Osteoblast (primary cell): ENCODE measurements around the gene PRF1. TPM values are rescaled to one million over a fixed set of nuclear protein-coding genes. Genes with fewer than 3 reads are reported as not detected.

Experiments used
- DNase-seq: peaks from one replicate; pipeline ENCODE4 v3.0.0; 2011; ENCODE audit warnings: low spot score, mixed read lengths; ENCODE audit not compliant: insufficient read length; ENCODE audit errors: missing footprints
- H2AFZ ChIP-seq: 2 replicates; pipeline ENCODE4 v1.6.0; 2011; ENCODE audit warnings: mild to moderate bottlenecking, low read length
- H3K27ac ChIP-seq: 2 replicates; pipeline ENCODE4 v1.5.1; 2011; ENCODE audit warnings: mild to moderate bottlenecking, low read depth, low read length, moderate library complexity
- H3K27me3 ChIP-seq: 2 replicates; pipeline ENCODE4 v1.6.0; 2012; ENCODE audit warnings: mild to moderate bottlenecking, control low read depth, inconsistent platforms, low read length, moderate library complexity; ENCODE audit not compliant: insufficient read depth
- H3K36me3 ChIP-seq: 2 replicates; pipeline ENCODE4 v1.5.1; 2011; ENCODE audit warnings: mild to moderate bottlenecking, low read length, control low read depth, moderate library complexity; ENCODE audit not compliant: insufficient read depth
- H3K4me1 ChIP-seq: 2 replicates; pipeline ENCODE4 v1.5.1; 2011; ENCODE audit warnings: mild to moderate bottlenecking, low read length, control low read depth, moderate library complexity; ENCODE audit not compliant: insufficient read depth
- H3K4me2 ChIP-seq: 2 replicates; pipeline ENCODE4 v1.6.0; 2011; ENCODE audit warnings: mild to moderate bottlenecking, low read length; ENCODE audit not compliant: insufficient read depth
- H3K4me3 ChIP-seq: fragments of 200-600 bp; sonication (generic); 3 replicates; pipeline ENCODE4 v1.5.1; 2012; ENCODE audit warnings: mild to moderate bottlenecking, low read length, inconsistent platforms; ENCODE audit not compliant: insufficient read depth
- H3K79me2 ChIP-seq: 2 replicates; pipeline ENCODE4 v1.6.0; 2012; ENCODE audit warnings: mild to moderate bottlenecking, low read length, control low read depth, inconsistent platforms; ENCODE audit not compliant: insufficient read depth
- H3K9me3 ChIP-seq: 2 replicates; pipeline ENCODE4 v1.5.1; 2011; ENCODE audit warnings: low read depth, low read length, control low read depth
- H4K20me1 ChIP-seq: 2 replicates; pipeline ENCODE4 v1.6.0; 2012; ENCODE audit warnings: mild to moderate bottlenecking, low read length, control low read depth; ENCODE audit not compliant: insufficient read depth
- total RNA-seq: library from RNA; depleted of rRNA; stranded (reverse); fragments of >200 nt; gene quantifications from 2 replicates; pipeline ENCODE4 v1.2.3, GENCODE V29; 2012
- TF ChIP-seq, protein P1 (sequence below): IDR thresholded peaks from 2 replicates; pipeline ENCODE4 v1.5.1; 2011; ENCODE audit warnings: mild to moderate bottlenecking, low read depth, low read length, moderate library complexity; ENCODE audit errors: extremely low read depth

PRF1 gene
- total RNA-seq, 1 donor: not detected

- no peak overlapping the region for H3K27ac ChIP-seq
- TF ChIP-seq, protein P1, sequence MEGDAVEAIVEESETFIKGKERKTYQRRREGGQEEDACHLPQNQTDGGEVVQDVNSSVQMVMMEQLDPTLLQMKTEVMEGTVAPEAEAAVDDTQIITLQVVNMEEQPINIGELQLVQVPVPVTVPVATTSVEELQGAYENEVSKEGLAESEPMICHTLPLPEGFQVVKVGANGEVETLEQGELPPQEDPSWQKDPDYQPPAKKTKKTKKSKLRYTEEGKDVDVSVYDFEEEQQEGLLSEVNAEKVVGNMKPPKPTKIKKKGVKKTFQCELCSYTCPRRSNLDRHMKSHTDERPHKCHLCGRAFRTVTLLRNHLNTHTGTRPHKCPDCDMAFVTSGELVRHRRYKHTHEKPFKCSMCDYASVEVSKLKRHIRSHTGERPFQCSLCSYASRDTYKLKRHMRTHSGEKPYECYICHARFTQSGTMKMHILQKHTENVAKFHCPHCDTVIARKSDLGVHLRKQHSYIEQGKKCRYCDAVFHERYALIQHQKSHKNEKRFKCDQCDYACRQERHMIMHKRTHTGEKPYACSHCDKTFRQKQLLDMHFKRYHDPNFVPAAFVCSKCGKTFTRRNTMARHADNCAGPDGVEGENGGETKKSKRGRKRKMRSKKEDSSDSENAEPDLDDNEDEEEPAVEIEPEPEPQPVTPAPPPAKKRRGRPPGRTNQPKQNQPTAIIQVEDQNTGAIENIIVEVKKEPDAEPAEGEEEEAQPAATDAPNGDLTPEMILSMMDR: no peak
- DNase-seq: peak; percentile 53
Observed at GRCh38 chr10:70558295-70558694, 44.2 kb downstream of the PRF1 start.

DNA sequence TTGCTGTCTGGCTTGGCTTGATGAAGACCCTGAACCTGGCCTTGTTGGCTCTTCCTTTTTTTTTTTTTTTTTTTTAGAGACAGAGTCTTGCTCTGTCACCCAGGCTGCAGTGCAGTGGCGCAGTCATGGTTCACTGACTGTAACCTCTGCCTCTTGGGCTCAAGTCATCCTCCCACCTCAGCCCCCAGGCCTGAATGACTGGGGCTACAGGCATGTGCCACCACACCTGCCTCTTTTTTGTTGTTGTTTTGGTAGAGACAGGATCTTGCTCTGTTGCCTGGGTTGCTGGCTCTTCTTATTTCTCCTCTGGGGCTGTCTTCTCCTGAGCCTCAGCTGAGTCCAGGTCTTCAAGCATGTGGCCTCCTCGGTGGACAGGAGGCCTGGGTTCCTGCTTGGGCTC, 44.7 kb downstream of the PRF1 start:
- no peaks in the 10 kb centered on the region for H3K9me3 ChIP-seq
- no peak overlapping the region for H3K27ac ChIP-seq
- H3K36me3 ChIP-seq: no peaks in the 10 kb centered on the region
- H2AFZ ChIP-seq: no peak overlapping the region
- H3K4me2 ChIP-seq: no peak overlapping the region
- no peaks in the 10 kb centered on the region for H3K27me3 ChIP-seq
- TF ChIP-seq, protein P1: no peak
- no peak for DNase-seq
- peaks cover 4% of the 10 kb centered on the region for H3K4me1 ChIP-seq
- no peak overlapping the region for H3K4me3 ChIP-seq
- no peaks in the 10 kb centered on the region for H4K20me1 ChIP-seq
- no peaks in the 10 kb centered on the region for H3K79me2 ChIP-seq

More at GRCh38 chr10:70558295-70558694, 44.2 kb downstream of the PRF1 start:
- no peaks in the 10 kb centered on the region for H3K27me3 ChIP-seq
- no peak overlapping the region for H3K4me2 ChIP-seq
- no peaks in the 10 kb centered on the region for H3K9me3 ChIP-seq
- H3K36me3 ChIP-seq: no peaks in the 10 kb centered on the region
- no peak overlapping the region for H2AFZ ChIP-seq
- H3K4me3 ChIP-seq: no peak overlapping the region
- H3K79me2 ChIP-seq: no peaks in the 10 kb centered on the region
- H3K4me1 ChIP-seq: peaks cover 4% of the 10 kb centered on the region
- H4K20me1 ChIP-seq: no peaks in the 10 kb centered on the region

DNA sequence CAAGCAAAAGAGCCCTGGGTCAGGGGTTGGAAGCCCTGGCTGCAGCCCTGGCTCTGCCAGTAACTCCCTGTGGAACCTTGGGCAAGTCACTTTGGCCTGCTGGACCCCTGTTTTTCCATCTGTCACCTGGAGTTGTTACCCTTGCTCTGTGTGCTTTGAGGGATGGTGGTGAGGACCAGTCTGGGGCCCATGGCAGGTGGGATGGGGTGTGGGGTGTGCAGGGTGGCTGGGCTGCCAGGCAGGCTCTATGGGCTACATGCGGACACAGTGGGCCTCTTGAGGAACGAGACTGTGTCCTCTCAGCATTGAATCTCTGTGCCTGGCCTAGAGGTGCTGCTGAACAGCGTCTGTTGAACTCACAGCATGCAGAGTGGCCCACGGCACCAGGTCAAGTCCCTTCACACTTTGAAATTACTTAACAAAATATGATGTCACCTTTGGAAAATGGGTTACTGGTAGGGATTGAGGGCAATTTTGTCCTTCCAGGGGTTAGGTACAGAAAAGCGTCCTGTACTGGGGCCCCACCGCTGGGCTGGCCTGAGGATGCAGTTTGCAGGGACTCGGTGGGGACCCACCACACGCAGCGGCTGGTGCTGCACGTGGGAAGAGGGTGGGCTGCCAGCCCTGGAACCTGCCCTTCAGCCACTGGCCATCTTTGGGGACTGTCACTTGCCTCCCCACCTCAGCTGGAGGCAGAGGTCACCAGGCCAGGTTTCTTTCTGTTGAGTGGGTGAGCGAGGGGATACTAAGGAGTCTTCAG, 45.3 kb downstream of the PRF1 start:
- TF ChIP-seq, protein P1: no peak
- no peaks in the 10 kb centered on the region for H4K20me1 ChIP-seq
- H3K4me2 ChIP-seq: no peak overlapping the region
- H2AFZ ChIP-seq: no peak overlapping the region
- no peak overlapping the region for H3K27ac ChIP-seq
- no peak overlapping the region for H3K4me3 ChIP-seq
- no peaks in the 10 kb centered on the region for H3K36me3 ChIP-seq
- DNase-seq: peak; percentile 60
- no peaks in the 10 kb centered on the region for H3K79me2 ChIP-seq
- H3K4me1 ChIP-seq: peaks cover 9% of the 10 kb centered on the region
- H3K9me3 ChIP-seq: no peaks in the 10 kb centered on the region
- no peaks in the 10 kb centered on the region for H3K27me3 ChIP-seq

DNA sequence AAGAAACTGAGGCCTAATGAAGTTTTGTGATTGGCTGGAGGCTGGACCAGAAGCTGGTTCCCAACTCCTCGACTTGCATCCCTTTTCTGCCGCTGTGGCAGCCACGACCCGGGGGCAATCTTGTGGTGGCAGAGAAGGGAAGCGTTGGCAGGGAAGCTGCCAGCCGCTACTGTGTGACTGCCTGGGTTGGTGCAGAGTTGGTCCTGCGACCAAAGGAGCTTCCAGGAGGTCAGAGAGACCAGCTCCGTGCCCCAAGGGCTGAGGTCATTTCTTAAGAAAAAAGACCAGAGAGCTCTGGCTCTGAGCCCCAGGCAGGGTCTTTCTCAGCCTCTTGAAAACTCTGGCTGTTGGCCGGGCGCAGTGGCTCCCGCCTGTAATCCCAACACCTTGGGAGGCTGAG, 47.2 kb downstream of the PRF1 start:
- Histone ChIP-seq H3K4me3 (no peak overlapping the region), H3K4me2 (no peak overlapping the region), H3K9me3 (no peaks in the 10 kb centered on the region), H3K4me1 (peaks cover 21% of the 10 kb centered on the region), H3K27ac (no peak overlapping the region), H3K79me2 (no peaks in the 10 kb centered on the region), H4K20me1 (no peaks in the 10 kb centered on the region), H3K27me3 (no peaks in the 10 kb centered on the region), H3K36me3 (no peaks in the 10 kb centered on the region), H2AFZ (no peak overlapping the region)
- TF ChIP-seq, protein P1: no peak
- DNase-seq: peak; percentile 58
